Ramos (cell line): ENCODE measurements around the gene MRPL23.

Source experiments
- in situ Hi-C: fragments of 300-500 bp; cut with MboI; formaldehyde crosslinking; loops from one replicate; pipeline ENCODE4 v1.14.3; 2022; ENCODE audit warnings: low sequenced_read_pairs; ENCODE audit not compliant: unreplicated experiment

The MRPL23 gene

GRCh38 chr11:1920909-1921573 is 26.1 kb upstream of the MRPL23 start:
- in situ Hi-C loops, result no loop called here

- in situ Hi-C loops, result no loop called here
Measured at GRCh38 chr11:1921574-1922141, 25.5 kb upstream of the MRPL23 start.

GRCh38 chr11:1922481-1923081 is 24.6 kb upstream of the MRPL23 start:
- in situ Hi-C loops, result no loop called here

- in situ Hi-C loops, result no loop called here
Measured at GRCh38 chr11:1923201-1923956, 23.8 kb upstream of the MRPL23 start.

GRCh38 chr11:1924181-1924580 is 23.0 kb upstream of the MRPL23 start:
- in situ Hi-C loops, result no loop called here

GRCh38 chr11:1924646-1925372 is 22.3 kb upstream of the MRPL23 start:
- in situ Hi-C loops, result no loop called here

- in situ Hi-C loops, result no loop called here
Measured at GRCh38 chr11:1925373-1926155, 21.6 kb upstream of the MRPL23 start.

- in situ Hi-C loops, result no loop called here
Measured at GRCh38 chr11:1926156-1927025, 20.7 kb upstream of the MRPL23 start.

GRCh38 chr11:1927026-1927847 is 19.9 kb upstream of the MRPL23 start:
- in situ Hi-C loops, result no loop called here

GRCh38 chr11:1927848-1928469 is 19.2 kb upstream of the MRPL23 start:
- in situ Hi-C loops, result no loop called here

GRCh38 chr11:1928470-1928890 is 18.7 kb upstream of the MRPL23 start:
- in situ Hi-C loops, result no loop called here

- in situ Hi-C loops, result no loop called here
Measured at GRCh38 chr11:1928891-1929541, 18.1 kb upstream of the MRPL23 start.

- in situ Hi-C loops, result no loop called here
Measured at GRCh38 chr11:1929621-1930461, 17.3 kb upstream of the MRPL23 start.

- in situ Hi-C loops, result no loop called here
Measured at GRCh38 chr11:1930462-1930830, 16.7 kb upstream of the MRPL23 start.

- in situ Hi-C loops, result no loop called here
Measured at GRCh38 chr11:1931341-1932104, 15.6 kb upstream of the MRPL23 start.

GRCh38 chr11:1932105-1932480 is 15.0 kb upstream of the MRPL23 start:
- in situ Hi-C loops, result no loop called here
